Fibroblast of pulmonary artery (primary cell): ENCODE data around the gene LDHAL6B.

Experiments
- DNase-seq: peaks from one replicate; pipeline ENCODE4 v3.0.0-alpha.2; 2010; ENCODE audit warnings: low read depth
- H3K4me3 ChIP-seq: replicated peaks from 2 replicates; pipeline ENCODE4 v1.5.1; 2011; ENCODE audit warnings: low read depth, mild to moderate bottlenecking, control low read depth, low read length, moderate library complexity
- CTCF ChIP-seq: IDR thresholded peaks from 2 replicates; pipeline ENCODE4 v1.5.1; 2011; ENCODE audit warnings: mild to moderate bottlenecking, control low read depth, low read length, inconsistent platforms; ENCODE audit errors: missing control alignments

LDHAL6B gene

DNA sequence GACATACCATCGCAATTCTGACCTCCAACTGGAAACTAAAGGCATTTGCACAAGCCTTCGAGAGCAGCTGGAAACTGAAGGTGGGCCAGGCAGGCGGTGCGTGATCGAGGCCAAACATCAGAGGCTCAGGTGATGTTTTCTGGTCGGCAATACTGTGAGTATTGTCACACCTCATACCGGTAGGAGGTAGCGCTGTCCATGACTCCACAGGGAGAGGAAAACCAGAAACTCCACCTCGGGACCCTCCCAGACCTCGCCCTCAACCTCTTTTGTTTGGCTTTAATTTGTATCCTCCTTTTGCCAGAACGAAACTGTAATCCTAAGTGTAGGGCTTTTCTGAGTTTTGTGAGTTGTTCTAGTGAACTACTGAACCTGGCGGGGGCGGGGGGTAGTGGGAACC lies 43.6 kb downstream of the LDHAL6B start:
- DNase-seq, result no peak
- no peak overlapping the region for H3K4me3 ChIP-seq
- no peak for TF ChIP-seq CTCF

DNA sequence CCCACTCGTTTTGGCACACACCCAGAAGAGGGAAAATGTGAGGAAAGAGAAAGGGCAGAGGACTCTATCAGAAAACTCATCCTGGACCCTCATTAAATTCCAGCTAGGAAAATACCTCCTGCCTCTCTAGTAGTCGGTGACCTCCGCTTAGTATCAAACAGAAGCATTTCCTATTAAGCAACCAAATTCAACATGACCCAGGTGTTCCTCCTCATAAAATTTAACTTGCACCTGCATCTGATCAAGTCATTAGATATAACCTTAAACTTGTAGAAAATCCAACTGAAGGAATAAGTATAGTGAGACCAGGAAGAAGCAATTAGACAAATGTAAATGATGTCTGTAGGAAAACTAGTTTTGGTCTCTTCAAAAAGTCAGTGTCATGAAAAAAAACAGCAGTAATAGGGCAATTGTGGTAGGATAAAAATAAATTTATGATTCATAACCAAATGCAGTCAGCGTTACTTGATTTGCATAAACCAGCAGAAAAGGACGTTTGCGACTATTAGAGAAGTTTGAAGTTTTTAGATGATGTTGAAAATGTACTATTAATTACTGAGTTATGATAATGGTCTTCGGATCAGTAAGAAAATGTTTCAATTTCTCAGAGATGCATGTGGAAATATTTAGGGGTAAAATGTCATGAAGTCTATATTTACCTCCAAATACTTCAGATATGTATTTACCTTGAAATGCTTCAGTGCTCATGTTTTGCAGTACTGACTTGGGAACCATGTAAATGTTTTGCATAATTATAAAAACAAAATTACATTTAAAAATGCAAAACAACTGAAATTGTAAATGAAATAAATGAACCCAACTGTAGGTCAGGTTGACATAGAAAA lies 44.6 kb downstream of the LDHAL6B start:
- TF ChIP-seq CTCF, result no peak
- H3K4me3 ChIP-seq, result no peak overlapping the region
- DNase-seq, result no peak

DNA sequence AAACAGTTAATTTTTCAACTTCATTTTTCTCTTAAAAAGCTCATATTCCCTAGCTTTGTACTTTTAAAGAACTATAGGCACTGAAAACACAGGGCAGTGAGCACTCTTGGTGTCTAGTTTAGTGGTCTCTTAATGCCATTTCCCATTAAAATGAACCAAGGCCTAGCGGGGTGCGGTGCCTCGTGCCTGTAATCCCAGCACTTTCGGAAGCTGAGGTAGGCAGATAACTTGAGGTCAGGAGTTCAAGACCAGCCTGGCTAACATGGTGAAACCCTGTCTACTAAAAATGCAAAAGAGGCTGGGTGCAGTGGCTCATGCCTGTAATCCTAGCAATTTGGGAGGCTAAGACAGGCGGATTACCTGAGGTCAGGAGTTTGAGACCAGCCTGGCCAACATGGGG lies 45.5 kb downstream of the LDHAL6B start:
- no peak overlapping the region for H3K4me3 ChIP-seq
- TF ChIP-seq CTCF, result no peak
- no peak for DNase-seq

DNA sequence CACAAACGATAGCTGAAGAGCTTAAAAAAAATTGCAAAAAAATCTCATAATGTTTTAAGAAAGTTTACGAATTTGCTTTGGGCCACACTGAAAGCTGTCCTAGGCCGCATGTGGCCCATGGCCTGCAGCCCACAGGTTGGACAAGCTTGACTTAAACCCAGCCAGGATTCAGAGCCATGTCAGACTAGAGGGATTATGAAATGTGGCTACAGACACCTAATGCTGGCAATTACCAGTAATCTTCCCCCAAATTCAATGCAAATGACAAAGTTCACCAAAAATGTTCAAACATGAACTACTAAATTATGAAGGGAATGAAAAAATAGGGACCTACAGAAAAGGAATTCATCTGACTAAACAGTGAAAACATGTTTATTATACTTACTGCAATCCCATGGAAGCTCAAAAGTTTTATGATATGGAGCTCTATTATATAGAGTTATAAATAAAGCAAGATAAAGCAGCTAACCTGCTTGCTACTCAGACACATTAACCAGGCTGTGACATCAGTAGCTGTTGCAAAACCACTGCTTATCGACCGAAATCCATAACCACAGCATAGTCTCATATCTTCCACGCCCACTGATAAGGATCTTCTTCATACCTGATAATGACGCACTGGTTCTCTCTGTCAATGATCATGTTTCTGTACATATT lies 49.2 kb downstream of the LDHAL6B start:
- TF ChIP-seq CTCF, result no peak

DNA sequence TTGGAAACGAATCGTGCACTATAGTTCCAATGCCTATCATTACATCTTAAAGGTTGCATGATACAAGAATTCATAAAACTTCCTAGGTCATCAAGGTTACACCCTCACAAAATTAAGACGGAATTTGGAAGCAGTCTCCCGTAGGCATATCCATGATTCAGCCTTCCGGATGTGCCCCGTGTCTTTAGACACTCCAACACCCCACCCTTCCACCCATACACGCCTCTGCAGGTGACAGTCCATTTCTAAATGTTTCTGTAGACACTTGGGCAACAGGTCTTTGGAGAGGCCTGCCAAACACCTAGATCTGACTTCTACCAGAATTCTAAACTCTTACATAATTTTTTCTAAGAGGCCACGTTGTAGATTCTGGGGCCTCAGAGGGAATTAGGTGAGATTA lies 49.8 kb downstream of the LDHAL6B start:
- no peak overlapping the region for H3K4me3 ChIP-seq
- DNase-seq, result no peak
- no peak for TF ChIP-seq CTCF

More for the DNA sequence above, 49.2 kb downstream of the LDHAL6B start:
- DNase-seq, result no peak
- no peak overlapping the region for H3K4me3 ChIP-seq

DNA sequence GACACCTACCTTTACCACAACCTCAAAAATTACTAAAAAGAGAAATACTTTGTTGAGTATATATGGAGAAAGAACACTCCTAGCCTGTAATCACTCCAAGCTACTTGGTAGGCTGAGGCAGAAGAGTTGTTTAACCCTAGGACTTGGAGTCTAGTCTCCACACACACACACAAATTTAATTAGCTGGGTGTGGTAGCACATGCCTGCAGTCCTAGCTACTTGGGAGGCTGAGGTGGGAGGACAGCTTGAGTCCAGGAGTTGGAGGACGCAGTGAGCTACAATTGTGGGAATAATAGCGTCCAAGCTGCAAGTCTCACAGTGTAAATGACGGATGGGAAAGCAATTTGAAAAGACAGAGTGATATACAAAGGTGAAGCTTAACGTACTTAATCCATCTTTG lies 50.5 kb downstream of the LDHAL6B start:
- H3K4me3 ChIP-seq, result no peak overlapping the region
- DNase-seq, result no peak
- no peak for TF ChIP-seq CTCF
